Heart right ventricle (tissue), 16 donors: ENCODE data around the gene EXOSC3. TPM values are rescaled to one million over a fixed set of nuclear protein-coding genes. Genes with fewer than 3 reads are reported as not detected.
A peak's percentile ranks its signal among the peaks of the same experiment; 100 is the strongest.

Experiments
- ATAC-seq, 8 donors: fragments of 200-7000 bp; cut with Tn5 transposase; one replicate each; pipeline ENCODE4 v1.9.1; 2020; ENCODE audit warnings: mild to moderate bottlenecking in 8 of 8, moderate library complexity in 8 of 8, moderate number of reproducible peaks in 1 of 8
- DNase-seq, 2 donors: peaks; one replicate each; pipeline ENCODE4 v3.0.0-alpha.2; 2020
- H3K27ac ChIP-seq, 10 donors: fragments of 200-600 bp; sonication (generic) in 2 of 10; one replicate each; pipeline versions ENCODE4 v1.5.0 to v1.8.0; 2020 to 2022; ENCODE audit warnings: mild to moderate bottlenecking in 3 of 10
- H3K27me3 ChIP-seq, 7 donors: fragments of 200-600 bp; one replicate each; pipeline ENCODE4 v1.8.0; 2021 to 2022; ENCODE audit warnings: mild to moderate bottlenecking in 2 of 7
- H3K36me3 ChIP-seq, 9 donors: fragments of 200-600 bp; sonication (generic) in 1 of 9; one replicate each; pipeline versions ENCODE4 v1.5.0 to v1.8.0; 2020 to 2022; ENCODE audit warnings: mild to moderate bottlenecking in 2 of 9
- H3K4me1 ChIP-seq, 9 donors: fragments of 200-600 bp; sonication (generic) in 1 of 9; one replicate each; pipeline versions ENCODE4 v1.5.0 to v1.8.0; 2020 to 2022; ENCODE audit warnings: mild to moderate bottlenecking in 4 of 9
- H3K4me3 ChIP-seq, 10 donors: fragments of 200-600 bp; sonication (generic) in 2 of 10; one replicate each; pipeline versions ENCODE4 v1.5.0 to v1.8.0; 2020 to 2022; ENCODE audit warnings: mild to moderate bottlenecking in 7 of 10, moderate library complexity in 2 of 10
- H3K9me3 ChIP-seq, 11 donors: fragments of 200-600 bp in 10 of 11; sonication (generic) in 2 of 11; one replicate each; pipeline versions ENCODE4 v1.5.0 to v1.8.0; 2013 to 2022; ENCODE audit warnings: mild to moderate bottlenecking in 2 of 11, control low read depth in 1 of 11, moderate library complexity in 1 of 11
- CTCF ChIP-seq, 9 donors: fragments of 200-600 bp; sonication (generic) in 2 of 9; IDR thresholded peaks; one replicate each; pipeline versions ENCODE4 v1.5.0 to v1.8.0; 2021 to 2022; ENCODE audit warnings: antibody characterized with exemption in 9 of 9, mild to moderate bottlenecking in 5 of 9, moderate library complexity in 1 of 9
- WGBS, 2 donors: extraction: QIAGEN DNeasy Blood & Tissue Kit; methylation state at CpG; one replicate each; pipeline ENCODE4 v1.1.7; 2013; ENCODE audit warnings: inconsistent platforms in 1 of 2; 5-methylcytosine and 5-hydroxymethylcytosine counted together
- intact Hi-C, 10 donors: fragments of 100-400 bp; cut with DNase I; formaldehyde crosslinking; loops; one replicate each; pipeline versions ENCODE4 v1.11.1 to v1.14.2; 2022
- polyA plus RNA-seq, 2 donors: library from polyadenylated mRNA; stranded (reverse); fragments of 200-250 nt; gene quantifications; one replicate each; pipeline ENCODE4 v1.2.3, GENCODE V29; 2013
- total RNA-seq, 10 donors: library from RNA; stranded (reverse); fragmentation: NEBNext Ultra II Directional in 3 of 10; extraction: Animal tissue kit (Norgen Biotek cat#: 25700) in 3 of 10; gene quantifications; one replicate each; pipeline versions ENCODE4 v1.2.1 to v1.2.4, GENCODE V29; 2021 to 2023
- donor health status: Arrhythmogenic right ventricular cardiomyopathy.
- donor health status: ischemic (EF 13 %, LVEDD 7.1; RV severe dilation, severe dysfunction).
- donor health status: healthy with polysubstance abuse.
- donor health status: DM: no; HTN: yes; CAD: no.
- donor health status: DM: no; HTN: no; CAD: no.
- donor health status: ischemic (EF 25% LVEDD 6.9; RV normal size, moderate dysfunction).
- donor health status: ischemic (EF 25% LVEDD 5.7; RV mildly dilated, moderate dysfunction).
- donor health status: healthy.
- donor health status: DM: yes; HTN: yes; CAD: no.
- donor health status: Ischemic cardiomyopathy.
- donor health status: ischemic (EF 35%, LVEDD 5.7; RV mildly dilated, moderate dysfunction).
- donor health status: nonischemic (EF 11% LVEDD 7.7; RV severe dilation, severe dysfunction).
- donor health status: DM: yes; HTN: yes; CAD: no.
- donor health status: PGD.
- donor health status: ischemic (EF 29% LVEDD 5.4; RV normal size, mild dysfunction).
- donor health status: nonischemic (EF 23%, LVEDD 6.1; RV moderate dilation, normal function).

The EXOSC3 gene
- total and polyA plus RNA-seq, 12 donors: 7.3 to 20.2 (median 12.8) TPM

DNA sequence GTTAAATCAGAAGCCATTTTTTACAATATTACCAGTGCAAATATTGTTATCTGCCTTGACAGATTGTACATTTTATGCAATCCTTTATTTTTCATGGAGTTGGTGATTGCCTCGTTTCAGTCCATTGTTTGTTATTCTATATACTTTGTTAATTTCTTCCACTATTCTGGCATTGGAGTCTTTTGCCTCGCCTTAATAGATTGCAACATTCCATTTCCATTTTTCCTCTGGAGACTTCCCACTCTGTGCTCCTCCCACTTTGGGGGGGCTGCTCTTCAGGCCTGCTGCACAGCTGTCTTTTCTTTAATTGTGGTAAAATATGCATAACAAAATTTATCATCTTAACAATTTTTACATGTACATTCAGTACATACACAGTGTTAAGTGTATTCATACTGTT, 11.4 kb upstream of the EXOSC3 start:
- 76 to 77% methylated on average over 2 of the region's 2 CpGs for WGBS, 2 donors
- H3K36me3 ChIP-seq: no peaks in the 10 kb centered on the region
- no peaks in the 10 kb centered on the region for H3K9me3 ChIP-seq
- no peak for TF ChIP-seq CTCF (IDR thresholded peaks at IDR 0.05)
- ATAC-seq: no peak
- H3K4me3 ChIP-seq: no peak overlapping the region
- no peak overlapping the region for H3K27ac ChIP-seq
- intact Hi-C loops: loop anchor here in 2 of 10 donors (10.0 kb wide), 2 partner anchors 61 to 211 kb away; no protein-coding TSS in a partner anchor
- DNase-seq: no peak
- no peaks in the 10 kb centered on the region for H3K27me3 ChIP-seq
- H3K4me1 ChIP-seq: peaks cover 0 to 15% (median 10%) of the 10 kb centered on the region in 9 donors

DNA sequence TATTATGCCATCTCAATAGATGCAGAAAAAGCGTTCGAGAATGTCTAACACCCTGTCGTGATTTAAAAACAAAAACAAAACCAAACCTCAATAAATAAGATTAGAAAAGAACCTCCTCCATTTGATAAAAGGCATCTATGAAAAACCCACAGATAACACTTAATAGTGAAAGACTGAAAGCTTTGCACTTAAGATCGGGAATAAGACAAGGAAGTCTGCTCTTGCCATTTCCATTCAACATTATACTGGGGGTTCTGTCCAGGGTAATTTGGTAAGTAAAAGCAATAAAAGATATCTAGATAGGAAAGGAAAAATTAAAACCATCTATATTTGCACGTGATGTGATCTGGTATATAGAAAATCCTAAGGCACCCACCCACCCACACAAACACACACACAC, 7.3 kb upstream of the EXOSC3 start:
- no peak for DNase-seq
- intact Hi-C loops: loop anchor here in 2 of 10 donors (10.0 kb wide), 2 partner anchors 57 to 207 kb away; no protein-coding TSS in a partner anchor
- TF ChIP-seq CTCF (IDR thresholded peaks at IDR 0.05): no peak
- Histone ChIP-seq H3K36me3 (no peaks in the 10 kb centered on the region), H3K4me3 (no peak overlapping the region), H3K4me1 (peaks cover 0 to 3% (median 0%) of the 10 kb centered on the region in 9 donors), H3K27ac (no peak overlapping the region), H3K9me3 (no peaks in the 10 kb centered on the region), H3K27me3 (peaks cover 0 to 6% (median 3%) of the 10 kb centered on the region in 7 donors)
- WGBS, 2 donors: 85 to 86% methylated on average over 5 of the region's 5 CpGs
- no peak for ATAC-seq

- intact Hi-C loops: loop anchor here in 2 of 10 donors (10.0 kb wide), 2 partner anchors 55 to 205 kb away; no protein-coding TSS in a partner anchor
- H3K36me3 ChIP-seq: no peaks in the 10 kb centered on the region
- H3K27ac ChIP-seq: no peak overlapping the region
- WGBS, 2 donors: 95 to 98% methylated on average over 2 of the region's 2 CpGs
- H3K4me3 ChIP-seq: no peak overlapping the region
- peaks cover 0 to 14% (median 6%) of the 10 kb centered on the region in 7 donors for H3K27me3 ChIP-seq
- H3K4me1 ChIP-seq: peaks cover 0 to 9% (median 6%) of the 10 kb centered on the region in 9 donors
- no peaks in the 10 kb centered on the region for H3K9me3 ChIP-seq
- TF ChIP-seq CTCF (IDR thresholded peaks at IDR 0.05): no peak
- DNase-seq (no peak), ATAC-seq (no peak)
Measured at GRCh38 chr9:37790096-37790495, 5.2 kb upstream of the EXOSC3 start.

- no peak for DNase-seq
- intact Hi-C loops: loop anchor here in 3 of 10 donors (10.0 kb wide), 2 partner anchors 194 to 204 kb away; partner anchors contain the start of gene TOMM5 (in 1 of the 3)
Measured at GRCh38 chr9:37788332-37788731, 3.5 kb upstream of the EXOSC3 start.

More at GRCh38 chr9:37788332-37788731, 3.5 kb upstream of the EXOSC3 start:
- Histone ChIP-seq H3K27me3 (peaks cover 0 to 14% (median 6%) of the 10 kb centered on the region in 7 donors), H3K9me3 (no peaks in the 10 kb centered on the region), H3K27ac (peak overlapping the region in 1 of 10 donors; percentile 32), H3K4me3 (no peak overlapping the region), H3K4me1 (peaks cover 0 to 20% (median 17%) of the 10 kb centered on the region in 9 donors), H3K36me3 (peaks cover 0 to 4% (median 2%) of the 10 kb centered on the region in 9 donors)
- ATAC-seq: no peak
- no peak for TF ChIP-seq CTCF (IDR thresholded peaks at IDR 0.05)
- WGBS, 2 donors: 85 to 87% methylated on average over 6 of the region's 6 CpGs
